ENCODE results near the gene ADGRD1. TPM values are rescaled to one million over a fixed set of nuclear protein-coding genes. Genes with fewer than 3 reads are reported as not detected.

ADGRD1 gene
- polyA plus RNA-seq, 1 experiment: 68.5 TPM

- TF ChIP-seq, protein P1, sequence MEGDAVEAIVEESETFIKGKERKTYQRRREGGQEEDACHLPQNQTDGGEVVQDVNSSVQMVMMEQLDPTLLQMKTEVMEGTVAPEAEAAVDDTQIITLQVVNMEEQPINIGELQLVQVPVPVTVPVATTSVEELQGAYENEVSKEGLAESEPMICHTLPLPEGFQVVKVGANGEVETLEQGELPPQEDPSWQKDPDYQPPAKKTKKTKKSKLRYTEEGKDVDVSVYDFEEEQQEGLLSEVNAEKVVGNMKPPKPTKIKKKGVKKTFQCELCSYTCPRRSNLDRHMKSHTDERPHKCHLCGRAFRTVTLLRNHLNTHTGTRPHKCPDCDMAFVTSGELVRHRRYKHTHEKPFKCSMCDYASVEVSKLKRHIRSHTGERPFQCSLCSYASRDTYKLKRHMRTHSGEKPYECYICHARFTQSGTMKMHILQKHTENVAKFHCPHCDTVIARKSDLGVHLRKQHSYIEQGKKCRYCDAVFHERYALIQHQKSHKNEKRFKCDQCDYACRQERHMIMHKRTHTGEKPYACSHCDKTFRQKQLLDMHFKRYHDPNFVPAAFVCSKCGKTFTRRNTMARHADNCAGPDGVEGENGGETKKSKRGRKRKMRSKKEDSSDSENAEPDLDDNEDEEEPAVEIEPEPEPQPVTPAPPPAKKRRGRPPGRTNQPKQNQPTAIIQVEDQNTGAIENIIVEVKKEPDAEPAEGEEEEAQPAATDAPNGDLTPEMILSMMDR (IDR thresholded peaks at IDR 0.05; ENCODE audit: insufficient read depth, low read depth, low read length): no peak
- POLR2A ChIA-PET: no interaction called here
- DNase-seq (ENCODE audit: low read depth): no peak
- Histone ChIP-seq H3K36me3 (ENCODE audit: control insufficient read depth, insufficient read depth, low read length) (no peaks in the 10 kb centered on the region; the same call in 1 of the 2 replicates), H3K4me3 (ENCODE audit: low read depth, low read length) (no peak overlapping the region), H3K27me3 (ENCODE audit: control insufficient read depth, insufficient read depth, low read length) (no peaks in the 10 kb centered on the region)
- CTCF ChIA-PET: no interaction called here
Observed at GRCh38 chr12:131053567-131053966, 99.9 kb downstream of the ADGRD1 start.

- Histone ChIP-seq H3K36me3 (ENCODE audit: control insufficient read depth, insufficient read depth, low read length) (no peaks in the 10 kb centered on the region; the same call in 1 of the 2 replicates), H3K4me3 (ENCODE audit: low read depth, low read length) (no peak overlapping the region), H3K27me3 (ENCODE audit: control insufficient read depth, insufficient read depth, low read length) (no peaks in the 10 kb centered on the region)
- DNase-seq (ENCODE audit: low read depth): no peak
- ChIA-PET POLR2A (no interaction called here), CTCF (no interaction called here)
- TF ChIP-seq, protein P1 (IDR thresholded peaks at IDR 0.05; ENCODE audit: insufficient read depth, low read depth, low read length): no peak
Observed at GRCh38 chr12:131054345-131055092, 100.8 kb downstream of the ADGRD1 start.

DNA sequence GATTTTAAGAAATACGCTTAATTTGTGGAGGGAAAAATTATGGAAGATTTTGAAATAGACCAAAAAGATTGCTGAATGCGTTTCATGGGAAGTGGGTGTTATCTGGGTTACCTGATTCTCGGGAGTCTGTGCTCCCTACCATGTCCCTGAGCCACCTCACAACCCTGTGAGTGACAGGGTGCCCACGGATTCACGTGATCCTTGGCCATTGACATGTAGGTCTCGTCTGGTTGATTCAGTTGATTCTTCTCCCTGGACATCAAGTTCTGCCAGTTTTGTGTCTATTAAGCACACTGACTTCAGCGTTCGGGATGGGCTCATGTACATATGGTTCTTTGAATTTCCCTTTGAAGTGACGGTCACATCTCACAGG is 101.4 kb downstream of the ADGRD1 start:
- ChIA-PET POLR2A (no interaction called here), CTCF (no interaction called here)
- Histone ChIP-seq H3K4me3 (ENCODE audit: low read depth, low read length) (no peak overlapping the region), H3K27me3 (ENCODE audit: control insufficient read depth, insufficient read depth, low read length) (no peaks in the 10 kb centered on the region), H3K36me3 (ENCODE audit: control insufficient read depth, insufficient read depth, low read length) (no peaks in the 10 kb centered on the region; the same call in 1 of the 2 replicates)
- TF ChIP-seq, protein P1 (IDR thresholded peaks at IDR 0.05; ENCODE audit: insufficient read depth, low read depth, low read length): no peak
- DNase-seq (ENCODE audit: low read depth): no peak

- POLR2A ChIA-PET: no interaction called here
- no peak for DNase-seq (ENCODE audit: low read depth)
- Histone ChIP-seq H3K36me3 (ENCODE audit: control insufficient read depth, insufficient read depth, low read length) (no peaks in the 10 kb centered on the region; the same call in 1 of the 2 replicates), H3K4me3 (ENCODE audit: low read depth, low read length) (no peak overlapping the region), H3K27me3 (ENCODE audit: control insufficient read depth, insufficient read depth, low read length) (no peaks in the 10 kb centered on the region)
- CTCF ChIA-PET: no interaction called here
- TF ChIP-seq, protein P1 (IDR thresholded peaks at IDR 0.05; ENCODE audit: insufficient read depth, low read depth, low read length): no peak
Observed at GRCh38 chr12:131055596-131056233, 102.0 kb downstream of the ADGRD1 start.

- CTCF ChIA-PET: no interaction called here
- H3K4me3 ChIP-seq (ENCODE audit: low read depth, low read length): no peak overlapping the region
- POLR2A ChIA-PET: no interaction called here
- no peaks in the 10 kb centered on the region for H3K27me3 ChIP-seq (ENCODE audit: control insufficient read depth, insufficient read depth, low read length)
- no peaks in the 10 kb centered on the region; the same call in 1 of the 2 replicates for H3K36me3 ChIP-seq (ENCODE audit: control insufficient read depth, insufficient read depth, low read length)
- TF ChIP-seq, protein P1 (IDR thresholded peaks at IDR 0.05; ENCODE audit: insufficient read depth, low read depth, low read length): no peak
- no peak for DNase-seq (ENCODE audit: low read depth)
Observed at GRCh38 chr12:131056626-131057025, 102.9 kb downstream of the ADGRD1 start.
